NCI-H2171 (cell line): Measurements from ENCODE around the gene SLC9A9.
"Not testable (repeated sequence)": the region's sequence is repeated elsewhere in the genome, so short reads cannot be mapped to it uniquely, and the experiment has no call there.

ENCODE experiments used
- DNase-seq: peaks from one replicate; lab custom pipeline; 2025; lab: John Stamatoyannopoulos, UW

The SLC9A9 gene

GRCh38 chr3:143450632-143451031, 397.6 kb downstream of the SLC9A9 start:
- DNase-seq, result no peak

GRCh38 chr3:143447491-143447890, 400.8 kb downstream of the SLC9A9 start:
- DNase-seq, result no peak

GRCh38 chr3:143445118-143445517, 403.1 kb downstream of the SLC9A9 start:
- no peak for DNase-seq

GRCh38 chr3:143443851-143444331, 404.4 kb downstream of the SLC9A9 start:
- DNase-seq, result no peak

GRCh38 chr3:143442814-143443447, 405.3 kb downstream of the SLC9A9 start:
- DNase-seq, result no peak

GRCh38 chr3:143441516-143442171, 406.6 kb downstream of the SLC9A9 start:
- DNase-seq, result no peak

GRCh38 chr3:143439817-143440216, 408.5 kb downstream of the SLC9A9 start:
- no peak for DNase-seq

GRCh38 chr3:143437405-143437804, 410.9 kb downstream of the SLC9A9 start:
- no peak for DNase-seq

- DNase-seq, result no peak
Observed at GRCh38 chr3:143436231-143436930, 411.9 kb downstream of the SLC9A9 start.

- no peak for DNase-seq
Observed at GRCh38 chr3:143433787-143434378, 414.4 kb downstream of the SLC9A9 start.

- DNase-seq, result not testable (repeated sequence)
Observed at GRCh38 chr3:143431298-143431697, 417.0 kb downstream of the SLC9A9 start.

- DNase-seq, result no peak
Observed at GRCh38 chr3:143430568-143430967, 417.7 kb downstream of the SLC9A9 start.

GRCh38 chr3:143429628-143430514, 418.4 kb downstream of the SLC9A9 start:
- DNase-seq, result no peak

GRCh38 chr3:143428294-143428693, 420.0 kb downstream of the SLC9A9 start:
- DNase-seq, result no peak

- DNase-seq, result no peak
Observed at GRCh38 chr3:143427631-143428030, 420.6 kb downstream of the SLC9A9 start.

GRCh38 chr3:143424874-143425273, 423.4 kb downstream of the SLC9A9 start:
- DNase-seq, result no peak

- DNase-seq, result no peak
Observed at GRCh38 chr3:143421556-143421955, 426.7 kb downstream of the SLC9A9 start.

GRCh38 chr3:143419611-143420010, 428.7 kb downstream of the SLC9A9 start:
- DNase-seq, result no peak

GRCh38 chr3:143418391-143418790, 429.9 kb downstream of the SLC9A9 start:
- DNase-seq, result no peak

GRCh38 chr3:143416229-143416628, 432.0 kb downstream of the SLC9A9 start:
- DNase-seq, result no peak

GRCh38 chr3:143414571-143415253, 433.6 kb downstream of the SLC9A9 start:
- no peak for DNase-seq
